HG03378 (cell line): ENCODE measurements around the gene PPP6R2.
"Not testable (repeated sequence)": the region's sequence is repeated elsewhere in the genome, so short reads cannot be mapped to it uniquely, and the experiment has no call there.

Experiments
- ATAC-seq: cut with Tn5 transposase; IDR thresholded peaks from one replicate; pipeline ENCODE4 v1.9.1; 2021; ENCODE audit warnings: mild to moderate bottlenecking, moderate library complexity; ENCODE audit not compliant: unreplicated experiment

Gene PPP6R2

GRCh38 chr22:50317674-50318073, 25.5 kb upstream of the PPP6R2 start:
- ATAC-seq = no peak

- ATAC-seq = no peak
These were observed 24.8 kb upstream of the PPP6R2 start for GRCh38 chr22:50318356-50318697.

GRCh38 chr22:50318698-50319411, 24.3 kb upstream of the PPP6R2 start:
- ATAC-seq = no peak

GRCh38 chr22:50319503-50319951, 23.6 kb upstream of the PPP6R2 start:
- ATAC-seq = no peak

- no peak for ATAC-seq
These were observed 23.0 kb upstream of the PPP6R2 start for GRCh38 chr22:50320116-50320515.

- ATAC-seq = no peak
These were observed 22.3 kb upstream of the PPP6R2 start for GRCh38 chr22:50320671-50321325.

GRCh38 chr22:50322382-50323104, 20.6 kb upstream of the PPP6R2 start:
- not testable (repeated sequence) for ATAC-seq

- no peak for ATAC-seq
These were observed 19.2 kb upstream of the PPP6R2 start for GRCh38 chr22:50323900-50324299.

- no peak for ATAC-seq
These were observed 17.5 kb upstream of the PPP6R2 start for GRCh38 chr22:50325444-50326224.

GRCh38 chr22:50326225-50326955, 16.7 kb upstream of the PPP6R2 start:
- ATAC-seq = no peak

- ATAC-seq = no peak
These were observed 16.0 kb upstream of the PPP6R2 start, which contains the start of gene DENND6B for GRCh38 chr22:50326956-50327710. Gene DENND6B, minus strand, starts transcription at chr22:50327012. Its CDS starts 24 bp downstream, at chr22:50326988.

GRCh38 chr22:50327711-50328019, 15.5 kb upstream of the PPP6R2 start:
- no peak for ATAC-seq

- ATAC-seq = no peak
These were observed 13.9 kb upstream of the PPP6R2 start for GRCh38 chr22:50329236-50329635.

GRCh38 chr22:50334433-50334832, 8.7 kb upstream of the PPP6R2 start:
- ATAC-seq = not testable (repeated sequence)

- no peak for ATAC-seq
These were observed 5.7 kb upstream of the PPP6R2 start for GRCh38 chr22:50337262-50338041.

- no peak for ATAC-seq
These were observed 5.0 kb upstream of the PPP6R2 start for GRCh38 chr22:50338042-50338573.

- no peak for ATAC-seq
These were observed 4.2 kb upstream of the PPP6R2 start for GRCh38 chr22:50338860-50339462.
